Endothelial cell (in vitro differentiated cells): ENCODE data around the gene SETD7. TPM values are rescaled to one million over a fixed set of nuclear protein-coding genes. Genes with fewer than 3 reads are reported as not detected.

ENCODE experiments used
- DNase-seq: peaks from one replicate; pipeline ENCODE4 v3.0.0; 2021; ENCODE audit warnings: low spot score
- H3K27ac Mint-ChIP-seq: one replicate; pipeline ENCODE4 v1.8.0; 2021; ENCODE audit warnings: mixed read lengths, inconsistent platforms; ENCODE audit not compliant: unreplicated experiment
- H3K27me3 Mint-ChIP-seq: one replicate; pipeline ENCODE4 v1.8.0; 2021; ENCODE audit warnings: mild to moderate bottlenecking, moderate library complexity, mixed read lengths, inconsistent platforms; ENCODE audit not compliant: unreplicated experiment
- H3K36me3 Mint-ChIP-seq: one replicate; pipeline ENCODE4 v1.8.0; 2021; ENCODE audit warnings: mild to moderate bottlenecking, low read depth, mixed read lengths, inconsistent platforms; ENCODE audit not compliant: unreplicated experiment
- H3K4me1 Mint-ChIP-seq: one replicate; pipeline ENCODE4 v1.8.0; 2021; ENCODE audit warnings: mild to moderate bottlenecking, mixed read lengths, inconsistent platforms; ENCODE audit not compliant: unreplicated experiment
- H3K4me3 Mint-ChIP-seq: one replicate; pipeline ENCODE4 v1.8.0; 2021; ENCODE audit warnings: mild to moderate bottlenecking, mixed read lengths, inconsistent platforms; ENCODE audit not compliant: unreplicated experiment
- H3K9me3 Mint-ChIP-seq: one replicate; pipeline ENCODE4 v1.8.0; 2021; ENCODE audit warnings: mixed read lengths, inconsistent platforms; ENCODE audit not compliant: unreplicated experiment
- total RNA-seq: library from RNA; stranded (reverse); fragmentation: NEBNext Ultra II Directional; extraction: Animal tissue kit (Norgen Biotek cat#: 25700); gene quantifications from one replicate; pipeline ENCODE4 v1.2.1, GENCODE V29; 2021; ENCODE audit not compliant: unreplicated experiment
- TF ChIP-seq, protein P1 (sequence below): fragments of 200-600 bp; sonication (generic); IDR thresholded peaks from one replicate; pipeline ENCODE4 v1.5.0; 2021; ENCODE audit warnings: antibody characterized with exemption; ENCODE audit not compliant: unreplicated experiment

SETD7 gene
- total RNA-seq, 1 donor from 2014 or later = 8.4 TPM

GRCh38 chr4:139501117-139501516, 54.9 kb downstream of the SETD7 start:
- TF ChIP-seq, protein P1, sequence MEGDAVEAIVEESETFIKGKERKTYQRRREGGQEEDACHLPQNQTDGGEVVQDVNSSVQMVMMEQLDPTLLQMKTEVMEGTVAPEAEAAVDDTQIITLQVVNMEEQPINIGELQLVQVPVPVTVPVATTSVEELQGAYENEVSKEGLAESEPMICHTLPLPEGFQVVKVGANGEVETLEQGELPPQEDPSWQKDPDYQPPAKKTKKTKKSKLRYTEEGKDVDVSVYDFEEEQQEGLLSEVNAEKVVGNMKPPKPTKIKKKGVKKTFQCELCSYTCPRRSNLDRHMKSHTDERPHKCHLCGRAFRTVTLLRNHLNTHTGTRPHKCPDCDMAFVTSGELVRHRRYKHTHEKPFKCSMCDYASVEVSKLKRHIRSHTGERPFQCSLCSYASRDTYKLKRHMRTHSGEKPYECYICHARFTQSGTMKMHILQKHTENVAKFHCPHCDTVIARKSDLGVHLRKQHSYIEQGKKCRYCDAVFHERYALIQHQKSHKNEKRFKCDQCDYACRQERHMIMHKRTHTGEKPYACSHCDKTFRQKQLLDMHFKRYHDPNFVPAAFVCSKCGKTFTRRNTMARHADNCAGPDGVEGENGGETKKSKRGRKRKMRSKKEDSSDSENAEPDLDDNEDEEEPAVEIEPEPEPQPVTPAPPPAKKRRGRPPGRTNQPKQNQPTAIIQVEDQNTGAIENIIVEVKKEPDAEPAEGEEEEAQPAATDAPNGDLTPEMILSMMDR = no peak
- Mint-ChIP-seq H3K4me3 (no peak overlapping the region), H3K9me3 (no peaks in the 10 kb centered on the region), H3K36me3 (no peaks in the 10 kb centered on the region), H3K4me1 (peaks cover 15% of the 10 kb centered on the region), H3K27ac (no peak overlapping the region), H3K27me3 (no peaks in the 10 kb centered on the region)
- DNase-seq = no peak

GRCh38 chr4:139499186-139499585, 56.8 kb downstream of the SETD7 start:
- DNase-seq = no peak
- Mint-ChIP-seq H3K36me3 (no peaks in the 10 kb centered on the region), H3K4me3 (no peak overlapping the region), H3K27ac (no peak overlapping the region), H3K4me1 (peaks cover 13% of the 10 kb centered on the region), H3K9me3 (no peaks in the 10 kb centered on the region), H3K27me3 (no peaks in the 10 kb centered on the region)
- TF ChIP-seq, protein P1 = no peak

GRCh38 chr4:139493176-139493575, 62.8 kb downstream of the SETD7 start:
- TF ChIP-seq, protein P1 = no peak
- H3K4me3 Mint-ChIP-seq = no peak overlapping the region
- H3K27ac Mint-ChIP-seq = no peak overlapping the region
- H3K27me3 Mint-ChIP-seq = peaks cover 2% of the 10 kb centered on the region
- no peaks in the 10 kb centered on the region for H3K36me3 Mint-ChIP-seq
- no peak for DNase-seq
- H3K4me1 Mint-ChIP-seq = peaks cover 4% of the 10 kb centered on the region
- no peaks in the 10 kb centered on the region for H3K9me3 Mint-ChIP-seq

DNA sequence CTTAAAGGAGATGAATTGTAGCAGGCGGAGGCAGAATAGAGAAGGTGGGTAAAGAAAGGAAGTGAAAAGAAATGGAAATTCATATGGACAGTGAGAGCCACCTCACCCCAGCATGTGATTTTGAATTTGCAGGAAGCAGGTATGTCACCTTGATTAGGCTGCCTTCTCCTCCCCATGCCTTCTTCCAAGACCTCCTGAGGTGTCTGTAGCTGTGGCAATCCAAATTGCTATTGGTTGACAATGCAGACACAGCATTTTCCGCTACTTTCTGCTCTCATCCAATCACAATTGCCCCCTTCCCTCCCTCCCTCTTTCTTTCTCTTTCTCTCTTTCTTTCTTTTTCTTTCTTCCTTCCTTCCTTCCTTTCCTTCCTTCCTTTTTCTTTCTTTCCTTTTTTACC, 63.6 kb downstream of the SETD7 start:
- Mint-ChIP-seq H3K4me1 (peaks cover 4% of the 10 kb centered on the region), H3K36me3 (no peaks in the 10 kb centered on the region), H3K9me3 (no peaks in the 10 kb centered on the region), H3K4me3 (no peak overlapping the region), H3K27me3 (peaks cover 2% of the 10 kb centered on the region), H3K27ac (no peak overlapping the region)
- no peak for DNase-seq
- TF ChIP-seq, protein P1 = no peak

- TF ChIP-seq, protein P1 = no peak
- no peaks in the 10 kb centered on the region for H3K4me1 Mint-ChIP-seq
- no peak overlapping the region for H3K4me3 Mint-ChIP-seq
- DNase-seq = no peak
- H3K36me3 Mint-ChIP-seq = no peaks in the 10 kb centered on the region
- H3K27me3 Mint-ChIP-seq = peaks cover 4% of the 10 kb centered on the region
- H3K9me3 Mint-ChIP-seq = no peaks in the 10 kb centered on the region
- H3K27ac Mint-ChIP-seq = no peak overlapping the region
Observed at GRCh38 chr4:139489638-139490037, 66.4 kb downstream of the SETD7 start.
